ENCODE results near the gene POLH.

DNA sequence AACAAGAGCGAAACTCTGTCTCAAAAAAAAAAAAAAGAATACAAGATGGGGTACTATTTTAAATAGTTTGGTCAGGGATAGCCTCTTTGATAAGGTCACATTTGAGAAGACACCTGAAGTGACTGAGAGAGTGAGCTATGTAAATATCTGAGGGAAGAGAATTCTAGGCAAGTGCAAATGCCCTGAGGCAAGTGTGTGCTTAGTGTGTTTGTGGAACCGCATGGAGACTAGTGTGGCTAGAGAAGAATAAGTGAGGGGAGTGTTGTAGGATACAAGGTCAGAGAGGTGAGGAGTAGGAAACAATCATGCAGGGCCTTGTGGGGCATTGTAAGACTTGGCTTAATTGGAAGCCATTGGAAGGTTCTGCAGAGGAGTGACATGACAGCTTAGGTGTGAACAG lies 72.3 kb downstream of the POLH start:
- TF ChIP-seq EZH2 (IDR thresholded peaks at IDR 0.05; ENCODE audit: insufficient read depth, poor library complexity, severe bottlenecking) (no peak), EZH2phosphoT487 (IDR thresholded peaks at IDR 0.05; ENCODE audit: insufficient read depth, low read depth) (no peak)
